Erythroblast (primary cell): ENCODE results near the gene OLIG2.

Experiments
- GATA1 ChIP-seq: IDR thresholded peaks from 2 replicates; pipeline ENCODE4 v1.6.1; 2011; ENCODE audit warnings: low read depth, mild to moderate bottlenecking, control low read depth, low read length, moderate library complexity
- POLR2A ChIP-seq: IDR thresholded peaks from 2 replicates; pipeline ENCODE4 v1.6.1; 2011; ENCODE audit warnings: mild to moderate bottlenecking, low read length

DNA sequence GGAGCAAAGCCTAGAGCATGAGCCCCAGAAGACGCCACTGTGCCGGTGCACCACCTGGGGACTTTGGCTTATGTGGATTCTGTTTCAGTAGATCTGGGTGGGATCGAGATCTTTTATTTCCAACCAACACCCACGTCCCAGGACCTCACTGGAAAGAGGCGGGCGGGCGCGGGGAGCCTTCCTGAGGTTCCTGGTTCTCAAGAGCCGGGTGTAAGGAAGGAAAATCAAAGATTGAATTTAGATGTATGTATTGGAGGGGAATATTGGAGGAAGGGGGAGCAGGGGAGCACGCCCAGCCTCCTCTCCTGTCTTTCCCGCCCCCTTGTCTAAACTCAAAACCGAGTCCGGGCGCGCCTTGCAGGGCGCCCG lies 6.2 kb upstream of the OLIG2 start:
- TF ChIP-seq POLR2A (no peak), GATA1 (no peak)
